Caco-2 (cell line): Measurements from ENCODE around the gene NEUROG3. TPM values are rescaled to one million over a fixed set of nuclear protein-coding genes. Genes with fewer than 3 reads are reported as not detected.

Experiments
- BruUV-seq: library from RNA; stranded (reverse); fragments of 400-500 nt; replicated peaks from 2 replicates; lab custom pipeline; 2021; lab: Mats Ljungman, UMichigan
- CTCF ChIA-PET: fragments of 300-600 bp; sonication (Branson Sonifier 250); formaldehyde crosslinking; loops from one replicate; lab custom pipeline; 2022; ENCODE audit warnings: antibody characterized with exemption; lab: Charles Lee
- POLR2A ChIA-PET: fragments of 300-600 bp; sonication (Branson Sonifier 250); formaldehyde crosslinking; loops from one replicate; lab custom pipeline; 2022; ENCODE audit warnings: antibody characterized with exemption; lab: Charles Lee
- DNase-seq, 2 experiments: peaks; one replicate each; pipeline versions ENCODE4 v3.0.0 to v3.0.0-alpha.2; 2020 to 2022
- H3K27me3 ChIP-seq: replicated peaks from 2 replicates; pipeline ENCODE4 v1.6.0; 2011; ENCODE audit warnings: low read length; ENCODE audit not compliant: control insufficient read depth, insufficient read depth
- H3K36me3 ChIP-seq: 2 replicates; pipeline ENCODE4 v1.5.1; 2011; ENCODE audit warnings: low read length; ENCODE audit not compliant: control insufficient read depth, insufficient read depth
- H3K4me1 ChIP-seq: fragments of 250-450 bp; sonication (Bioruptor Pico); 2 replicates; pipeline ENCODE4 v1.5.1; 2020; ENCODE audit warnings: mild to moderate bottlenecking
- H3K4me3 ChIP-seq: 2 replicates; pipeline ENCODE4 v1.5.1; 2011; ENCODE audit warnings: low read depth, mild to moderate bottlenecking, control low read depth, low read length
- H3K9me3 ChIP-seq: fragments of 250-450 bp; sonication (Bioruptor Pico); 2 replicates; pipeline ENCODE4 v1.5.1; 2020; ENCODE audit warnings: mild to moderate bottlenecking, moderate library complexity
- H3K27ac Mint-ChIP-seq: one replicate; pipeline ENCODE4 v1.8.0; 2022; ENCODE audit warnings: mixed read lengths; ENCODE audit not compliant: unreplicated experiment
- H3K27me3 Mint-ChIP-seq: one replicate; pipeline ENCODE4 v1.8.0; 2022; ENCODE audit warnings: mixed read lengths; ENCODE audit not compliant: insufficient read depth, unreplicated experiment
- H3K36me3 Mint-ChIP-seq: one replicate; pipeline ENCODE4 v1.8.0; 2022; ENCODE audit warnings: mild to moderate bottlenecking, mixed read lengths; ENCODE audit not compliant: insufficient read depth, unreplicated experiment
- H3K4me1 Mint-ChIP-seq: one replicate; pipeline ENCODE4 v1.8.0; 2022; ENCODE audit warnings: low read depth, mixed read lengths; ENCODE audit not compliant: unreplicated experiment
- H3K4me3 Mint-ChIP-seq: one replicate; pipeline ENCODE4 v1.8.0; 2022; ENCODE audit warnings: mild to moderate bottlenecking, moderate library complexity, mixed read lengths; ENCODE audit not compliant: unreplicated experiment
- H3K9me3 Mint-ChIP-seq: one replicate; pipeline ENCODE4 v1.8.0; 2022; ENCODE audit warnings: mixed read lengths; ENCODE audit not compliant: unreplicated experiment
- intact Hi-C: fragments of 100-400 bp; cut with micrococcal nuclease; formaldehyde crosslinking; loops from one replicate; pipeline ENCODE4 v1.10.0; 2022; ENCODE audit not compliant: unreplicated experiment
- total RNA-seq: library from RNA; stranded (reverse); gene quantifications from 2 replicates; pipeline ENCODE4 v1.2.3, GENCODE V29; 2022
- TF ChIP-seq, protein P1 (sequence below), 2 experiments: fragments of 200-600 bp in 1 of 2; IDR thresholded peaks; 1 replicate in 1 of 2; 2 replicates in 1 of 2; pipeline versions ENCODE4 v1.5.1 to v1.8.0; 2011 to 2022; ENCODE audit warnings: antibody characterized with exemption in 1 of 2, control low read depth in 1 of 2, inconsistent platforms in 1 of 2, low read depth in 1 of 2, low read length in 1 of 2, mild to moderate bottlenecking in 1 of 2, moderate library complexity in 1 of 2; ENCODE audit not compliant: insufficient read depth in 1 of 2, severe bottlenecking in 1 of 2, unreplicated experiment in 1 of 2

Gene NEUROG3
- total RNA-seq, 1 experiment from 2014 or later, result not detected

DNA sequence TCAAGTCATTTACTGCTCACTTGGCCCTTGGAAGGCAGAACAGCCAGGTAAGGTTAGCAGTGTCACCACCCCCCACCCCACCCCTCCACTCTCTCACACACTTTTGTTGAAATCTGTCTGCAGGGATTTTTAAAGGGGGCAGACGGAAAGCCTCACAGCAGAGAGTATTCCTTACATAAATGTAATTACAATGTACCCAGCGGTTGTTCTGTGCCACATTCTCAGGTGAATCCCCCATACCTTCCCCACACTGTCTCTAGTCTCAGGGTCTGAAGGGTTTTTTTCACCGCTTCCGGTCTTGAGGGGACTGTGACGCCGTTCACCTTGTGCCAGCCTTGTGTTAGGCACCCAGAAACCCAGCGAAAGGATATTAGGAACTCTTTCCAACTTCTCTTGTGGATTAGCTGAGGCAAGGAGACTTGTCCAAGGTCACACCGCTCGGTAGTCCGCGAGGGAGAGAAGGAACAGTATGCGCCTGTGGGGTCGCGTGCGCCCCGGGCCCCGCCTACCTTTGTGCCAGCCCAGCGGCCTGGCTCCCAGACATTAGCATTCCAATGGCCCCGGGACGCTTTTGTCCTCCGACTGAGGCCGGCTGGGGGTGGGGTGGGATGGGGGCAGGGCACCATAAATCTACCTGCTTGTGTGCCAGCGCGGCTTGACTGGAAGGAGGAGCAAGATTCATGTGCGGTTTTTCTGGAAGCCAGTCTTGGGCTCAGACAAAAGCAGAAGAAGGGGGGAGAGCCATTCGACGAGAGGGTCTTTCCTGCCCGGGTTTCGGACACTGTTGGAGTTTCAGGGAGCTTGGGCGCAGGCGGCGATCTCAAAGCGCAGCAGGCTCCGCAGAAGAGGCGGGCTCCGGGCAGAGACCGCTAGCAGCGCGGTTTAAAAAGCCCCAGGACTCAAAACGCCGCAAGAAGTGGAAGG lies 4.5 kb downstream of the NEUROG3 start:
- no peaks in the 10 kb centered on the region for H3K36me3 ChIP-seq
- Mint-ChIP-seq H3K27me3 (peaks cover 40% of the 10 kb centered on the region), H3K4me3 (no peak overlapping the region), H3K9me3 (no peaks in the 10 kb centered on the region), H3K27ac (no peak overlapping the region), H3K36me3 (no peaks in the 10 kb centered on the region), H3K4me1 (no peaks in the 10 kb centered on the region)
- intact Hi-C loops, result no loop called here
- no TSS peak for BruUV-seq
- ChIA-PET POLR2A (no interaction called here), CTCF (interaction anchor here (0.6 kb wide), 1 partner anchor 143 kb away, joined by 3 read pairs; no protein-coding TSS in a partner anchor)
- H3K9me3 ChIP-seq, result peaks cover 5% of the 10 kb centered on the region; the same call in 1 of the 2 replicates
- H3K27me3 ChIP-seq, result peaks cover 5% of the 10 kb centered on the region
- H3K4me3 ChIP-seq, result no peak overlapping the region
- peaks cover 9% of the 10 kb centered on the region for H3K4me1 ChIP-seq
- TF ChIP-seq, protein P1, sequence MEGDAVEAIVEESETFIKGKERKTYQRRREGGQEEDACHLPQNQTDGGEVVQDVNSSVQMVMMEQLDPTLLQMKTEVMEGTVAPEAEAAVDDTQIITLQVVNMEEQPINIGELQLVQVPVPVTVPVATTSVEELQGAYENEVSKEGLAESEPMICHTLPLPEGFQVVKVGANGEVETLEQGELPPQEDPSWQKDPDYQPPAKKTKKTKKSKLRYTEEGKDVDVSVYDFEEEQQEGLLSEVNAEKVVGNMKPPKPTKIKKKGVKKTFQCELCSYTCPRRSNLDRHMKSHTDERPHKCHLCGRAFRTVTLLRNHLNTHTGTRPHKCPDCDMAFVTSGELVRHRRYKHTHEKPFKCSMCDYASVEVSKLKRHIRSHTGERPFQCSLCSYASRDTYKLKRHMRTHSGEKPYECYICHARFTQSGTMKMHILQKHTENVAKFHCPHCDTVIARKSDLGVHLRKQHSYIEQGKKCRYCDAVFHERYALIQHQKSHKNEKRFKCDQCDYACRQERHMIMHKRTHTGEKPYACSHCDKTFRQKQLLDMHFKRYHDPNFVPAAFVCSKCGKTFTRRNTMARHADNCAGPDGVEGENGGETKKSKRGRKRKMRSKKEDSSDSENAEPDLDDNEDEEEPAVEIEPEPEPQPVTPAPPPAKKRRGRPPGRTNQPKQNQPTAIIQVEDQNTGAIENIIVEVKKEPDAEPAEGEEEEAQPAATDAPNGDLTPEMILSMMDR (IDR thresholded peaks at IDR 0.05; ENCODE audit: insufficient read depth in 1 of 2, low read depth in 1 of 2, low read length in 1 of 2, severe bottlenecking in 1 of 2, unreplicated experiment in 1 of 2), result no peak
- DNase-seq, result no peak

DNA sequence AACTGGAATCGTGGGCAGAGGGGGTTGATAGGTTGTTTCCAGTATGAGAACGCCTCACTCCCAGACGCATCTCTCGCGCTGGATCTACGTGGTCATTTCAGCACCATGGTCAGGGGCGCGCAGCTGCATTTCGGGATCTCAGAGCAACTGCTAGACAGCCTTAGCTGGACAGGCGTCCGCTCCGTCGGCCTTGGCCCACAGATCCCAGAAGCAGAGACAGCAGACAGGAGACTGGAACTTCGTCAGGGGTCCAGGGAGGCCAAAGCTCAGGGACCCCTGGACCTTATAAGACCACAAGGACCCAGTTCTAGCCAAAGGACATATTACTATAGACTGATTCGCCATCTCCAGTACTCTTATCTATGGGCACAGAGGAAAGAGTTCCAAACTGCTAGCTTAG lies 5.3 kb downstream of the NEUROG3 start:
- Mint-ChIP-seq H3K9me3 (no peaks in the 10 kb centered on the region), H3K27me3 (peaks cover 35% of the 10 kb centered on the region), H3K4me1 (no peaks in the 10 kb centered on the region), H3K4me3 (no peak overlapping the region), H3K36me3 (no peaks in the 10 kb centered on the region), H3K27ac (no peak overlapping the region)
- intact Hi-C loops, result no loop called here
- no TSS peak for BruUV-seq
- CTCF ChIA-PET, result interaction anchor here (1.0 kb wide), 1 partner anchor 578 kb away, joined by 3 read pairs; the partner anchor contains the start of gene TYSND1
- Histone ChIP-seq H3K9me3 (peaks cover 8% of the 10 kb centered on the region; the same call in 1 of the 2 replicates), H3K4me1 (peaks cover under 1% of the 10 kb centered on the region), H3K4me3 (no peak overlapping the region), H3K27me3 (peaks cover 3% of the 10 kb centered on the region), H3K36me3 (no peaks in the 10 kb centered on the region)
- POLR2A ChIA-PET, result no interaction called here
- TF ChIP-seq, protein P1 (IDR thresholded peaks at IDR 0.05; ENCODE audit: insufficient read depth in 1 of 2, low read depth in 1 of 2, low read length in 1 of 2, severe bottlenecking in 1 of 2, unreplicated experiment in 1 of 2), result no peak
- peak; percentile 72 to 82 for DNase-seq

DNA sequence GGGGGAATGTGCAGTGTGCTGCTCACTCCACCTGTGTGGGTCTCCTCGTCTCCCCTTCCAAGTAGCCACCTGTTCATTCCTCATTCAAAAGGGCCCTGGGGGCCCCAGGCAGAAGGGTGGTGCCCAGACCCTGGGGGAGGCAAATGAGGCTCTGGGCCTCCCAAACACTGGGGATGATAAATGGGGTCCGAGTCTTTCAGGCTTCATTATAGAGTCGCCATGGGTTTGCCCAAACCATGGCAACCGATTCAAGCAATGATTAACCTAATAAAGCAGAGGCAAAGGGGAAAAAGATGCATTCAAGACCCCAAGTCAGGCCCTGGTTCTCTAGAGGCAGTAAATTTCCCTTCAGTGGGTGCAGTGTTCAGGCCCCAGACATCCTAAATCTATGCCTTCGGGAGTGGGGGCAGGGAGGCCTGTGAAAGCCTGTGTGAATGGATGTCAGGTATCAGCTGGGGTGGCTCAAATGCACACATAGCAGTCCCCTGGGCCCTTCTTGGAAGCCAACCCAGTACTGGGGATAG lies 10.4 kb downstream of the NEUROG3 start:
- DNase-seq, result peak in 1 of 2 experiments; percentile 11
- no peaks in the 10 kb centered on the region for H3K27me3 ChIP-seq
- CTCF ChIA-PET, result no interaction called here
- Mint-ChIP-seq H3K4me3 (no peak overlapping the region), H3K4me1 (no peaks in the 10 kb centered on the region), H3K9me3 (no peaks in the 10 kb centered on the region), H3K27ac (no peak overlapping the region), H3K27me3 (peaks cover 18% of the 10 kb centered on the region), H3K36me3 (no peaks in the 10 kb centered on the region)
- H3K36me3 ChIP-seq, result no peaks in the 10 kb centered on the region
- no TSS peak for BruUV-seq
- no peak overlapping the region for H3K4me3 ChIP-seq
- POLR2A ChIA-PET, result no interaction called here
- intact Hi-C loops, result no loop called here
- no peaks in the 10 kb centered on the region for H3K4me1 ChIP-seq
- 0 out of 2 replicates have a peak, but pooled peaks cover 4% of the 10 kb centered on the region for H3K9me3 ChIP-seq
- TF ChIP-seq, protein P1 (IDR thresholded peaks at IDR 0.05; ENCODE audit: insufficient read depth in 1 of 2, low read depth in 1 of 2, low read length in 1 of 2, severe bottlenecking in 1 of 2, unreplicated experiment in 1 of 2), result no peak
